Neural progenitor cell (in vitro differentiated cells): ENCODE data around the gene COG3. TPM values are rescaled to one million over a fixed set of nuclear protein-coding genes. Genes with fewer than 3 reads are reported as not detected.

Source experiments
- DNase-seq: peaks from one replicate; pipeline ENCODE4 v3.0.0-alpha.2; 2016; ENCODE audit warnings: low spot score
- H2AFZ ChIP-seq: fragments of 200-600 bp; sonication (generic); replicated peaks from 2 replicates; pipeline ENCODE4 v1.6.1; 2016; ENCODE audit warnings: antibody characterized with exemption
- H3F3A ChIP-seq: fragments of 200-600 bp; sonication (generic); 2 replicates; pipeline ENCODE4 v1.6.1; 2016; ENCODE audit warnings: antibody characterized with exemption, low read depth
- H3K27ac ChIP-seq: fragments of 200-600 bp; sonication (generic); 2 replicates; pipeline ENCODE4 v1.5.1; 2016; ENCODE audit warnings: mild to moderate bottlenecking
- H3K27me3 ChIP-seq: fragments of 200-600 bp; sonication (generic); 2 replicates; pipeline ENCODE4 v1.6.1; 2016; ENCODE audit warnings: mild to moderate bottlenecking, moderate library complexity
- H3K36me3 ChIP-seq: fragments of 200-600 bp; sonication (generic); 2 replicates; pipeline ENCODE4 v1.5.1; 2016
- H3K4me1 ChIP-seq: fragments of 200-600 bp; sonication (generic); 2 replicates; pipeline ENCODE4 v1.6.1; 2016; ENCODE audit warnings: mixed run types
- H3K4me2 ChIP-seq: fragments of 200-600 bp; sonication (generic); 2 replicates; pipeline ENCODE4 v1.6.1; 2016
- H3K4me3 ChIP-seq: fragments of 200-600 bp; sonication (generic); 2 replicates; pipeline ENCODE4 v1.5.1; 2016
- H3K79me2 ChIP-seq: fragments of 200-600 bp; sonication (generic); 2 replicates; pipeline ENCODE4 v1.6.1; 2016; ENCODE audit warnings: low read depth
- H3K9ac ChIP-seq: fragments of 200-600 bp; sonication (generic); 2 replicates; pipeline ENCODE4 v1.6.1; 2016
- H3K9me3 ChIP-seq: fragments of 200-600 bp; sonication (generic); 2 replicates; pipeline ENCODE4 v1.5.1; 2016; ENCODE audit warnings: low read depth
- H4K20me1 ChIP-seq: fragments of 200-600 bp; sonication (generic); 2 replicates; pipeline ENCODE4 v1.6.1; 2016; ENCODE audit warnings: low read depth
- H3K27ac Mint-ChIP-seq: 3 replicates; pipeline ENCODE4 v1.8.0; 2021; ENCODE audit warnings: mixed read lengths
- H3K27me3 Mint-ChIP-seq: 2 replicates; pipeline ENCODE4 v1.8.0; 2022; ENCODE audit warnings: low read depth, mild to moderate bottlenecking, inconsistent platforms, moderate library complexity, mixed read lengths; ENCODE audit not compliant: insufficient read depth
- H3K36me3 Mint-ChIP-seq: 3 replicates; pipeline ENCODE4 v1.8.0; 2021; ENCODE audit warnings: mixed read lengths
- H3K4me1 Mint-ChIP-seq: 3 replicates; pipeline ENCODE4 v1.8.0; 2021; ENCODE audit warnings: mixed read lengths
- H3K4me3 Mint-ChIP-seq: 3 replicates; pipeline ENCODE4 v1.8.0; 2021; ENCODE audit warnings: mild to moderate bottlenecking, moderate library complexity, mixed read lengths
- H3K9me3 Mint-ChIP-seq: 3 replicates; pipeline ENCODE4 v1.8.0; 2020; ENCODE audit warnings: mixed read lengths
- EZH2 ChIP-seq: fragments of 200-600 bp; sonication (generic); IDR thresholded peaks from 2 replicates; pipeline ENCODE4 v1.6.1; 2017; ENCODE audit warnings: antibody characterized with exemption, mild to moderate bottlenecking, moderate library complexity
- EZH2phosphoT487 ChIP-seq: fragments of 200-600 bp; sonication (generic); IDR thresholded peaks from 2 replicates; pipeline ENCODE4 v1.6.1; 2017; ENCODE audit warnings: antibody characterized with exemption
- total RNA-seq: library from RNA; depleted of rRNA; stranded (reverse); fragments of >200 nt; gene quantifications from 2 replicates; pipeline ENCODE4 v1.2.3, GENCODE V29; 2015; ENCODE audit warnings: low replicate concordance
- TF ChIP-seq, protein P1 (sequence below): fragments of 200-600 bp; sonication (generic); IDR thresholded peaks from 2 replicates; pipeline ENCODE4 v1.5.1; 2017; ENCODE audit warnings: antibody characterized with exemption, mild to moderate bottlenecking

Gene COG3
- total RNA-seq, 1 donor from 2014 or later, result 36.0 TPM

DNA sequence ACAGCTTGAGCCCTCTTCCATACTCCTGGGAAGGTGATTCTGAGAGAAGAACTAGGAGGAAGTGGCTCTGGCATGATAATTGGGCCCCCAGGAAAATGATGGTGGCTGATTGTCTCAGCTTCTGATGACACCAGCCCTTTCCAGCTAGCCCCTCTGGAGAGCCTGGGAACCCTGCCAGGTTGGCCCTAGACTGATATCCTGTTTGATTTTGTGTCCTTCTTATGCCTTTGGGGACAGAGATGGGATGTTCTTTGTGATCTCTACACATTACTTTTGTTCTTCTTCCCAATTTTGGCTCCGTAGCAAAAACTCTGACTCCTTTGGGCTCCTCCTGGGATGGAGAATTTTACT lies 111.1 kb downstream of the COG3 start:
- Mint-ChIP-seq H3K4me1 (no peaks in the 10 kb centered on the region), H3K36me3 (no peaks in the 10 kb centered on the region), H3K27me3 (peaks cover 11% of the 10 kb centered on the region), H3K27ac (no peak overlapping the region), H3K9me3 (no peaks in the 10 kb centered on the region), H3K4me3 (no peak overlapping the region)
- no peaks in the 10 kb centered on the region for H3K4me1 ChIP-seq
- no peak overlapping the region for H3K9ac ChIP-seq
- H3K9me3 ChIP-seq, result no peaks in the 10 kb centered on the region
- no peak overlapping the region for H3K27ac ChIP-seq
- H3K79me2 ChIP-seq, result no peaks in the 10 kb centered on the region
- no peaks in the 10 kb centered on the region for H4K20me1 ChIP-seq
- H2AFZ ChIP-seq, result no peak overlapping the region
- no peaks in the 10 kb centered on the region for H3K27me3 ChIP-seq
- no peak overlapping the region for H3K4me3 ChIP-seq
- H3F3A ChIP-seq, result no peaks in the 10 kb centered on the region
- H3K4me2 ChIP-seq, result no peak overlapping the region
- DNase-seq, result no peak
- no peaks in the 10 kb centered on the region for H3K36me3 ChIP-seq
- TF ChIP-seq, protein P1, sequence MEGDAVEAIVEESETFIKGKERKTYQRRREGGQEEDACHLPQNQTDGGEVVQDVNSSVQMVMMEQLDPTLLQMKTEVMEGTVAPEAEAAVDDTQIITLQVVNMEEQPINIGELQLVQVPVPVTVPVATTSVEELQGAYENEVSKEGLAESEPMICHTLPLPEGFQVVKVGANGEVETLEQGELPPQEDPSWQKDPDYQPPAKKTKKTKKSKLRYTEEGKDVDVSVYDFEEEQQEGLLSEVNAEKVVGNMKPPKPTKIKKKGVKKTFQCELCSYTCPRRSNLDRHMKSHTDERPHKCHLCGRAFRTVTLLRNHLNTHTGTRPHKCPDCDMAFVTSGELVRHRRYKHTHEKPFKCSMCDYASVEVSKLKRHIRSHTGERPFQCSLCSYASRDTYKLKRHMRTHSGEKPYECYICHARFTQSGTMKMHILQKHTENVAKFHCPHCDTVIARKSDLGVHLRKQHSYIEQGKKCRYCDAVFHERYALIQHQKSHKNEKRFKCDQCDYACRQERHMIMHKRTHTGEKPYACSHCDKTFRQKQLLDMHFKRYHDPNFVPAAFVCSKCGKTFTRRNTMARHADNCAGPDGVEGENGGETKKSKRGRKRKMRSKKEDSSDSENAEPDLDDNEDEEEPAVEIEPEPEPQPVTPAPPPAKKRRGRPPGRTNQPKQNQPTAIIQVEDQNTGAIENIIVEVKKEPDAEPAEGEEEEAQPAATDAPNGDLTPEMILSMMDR, result no peak
- TF ChIP-seq EZH2phosphoT487 (no peak), EZH2 (no peak)

DNA sequence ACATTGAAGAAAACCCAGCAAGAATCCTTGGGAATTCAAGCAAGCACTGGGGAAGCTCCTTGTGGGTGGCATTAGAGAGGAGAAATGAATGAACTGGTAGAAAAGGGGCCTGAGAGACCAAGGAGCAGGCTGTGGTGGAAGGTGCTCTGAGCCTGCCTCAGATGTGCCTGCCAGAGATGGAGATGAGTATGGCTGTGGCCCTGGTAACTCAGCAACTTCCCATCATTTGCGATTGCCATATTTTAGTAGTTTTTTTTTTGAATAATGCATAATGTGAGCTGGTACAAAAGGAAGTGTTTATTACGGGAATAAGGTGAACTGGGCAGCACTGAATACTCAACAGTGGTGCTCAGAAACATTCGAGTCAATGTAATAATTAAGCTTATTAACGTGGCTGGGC lies 111.7 kb downstream of the COG3 start:
- TF ChIP-seq EZH2, result no peak
- TF ChIP-seq EZH2phosphoT487, result no peak
- TF ChIP-seq, protein P1, result no peak
- H3K27ac ChIP-seq, result no peak overlapping the region
- H2AFZ ChIP-seq, result no peak overlapping the region
- no peaks in the 10 kb centered on the region for H3K4me1 Mint-ChIP-seq
- no peaks in the 10 kb centered on the region for H3F3A ChIP-seq
- no peaks in the 10 kb centered on the region for H3K4me1 ChIP-seq
- H3K36me3 Mint-ChIP-seq, result no peaks in the 10 kb centered on the region
- H3K4me2 ChIP-seq, result no peak overlapping the region
- H3K4me3 ChIP-seq, result no peak overlapping the region
- no peak overlapping the region for H3K9ac ChIP-seq
- H3K27me3 Mint-ChIP-seq, result peaks cover 8% of the 10 kb centered on the region
- H3K9me3 ChIP-seq, result no peaks in the 10 kb centered on the region
- no peaks in the 10 kb centered on the region for H3K27me3 ChIP-seq
- H3K9me3 Mint-ChIP-seq, result no peaks in the 10 kb centered on the region
- no peaks in the 10 kb centered on the region for H3K36me3 ChIP-seq
- H3K79me2 ChIP-seq, result no peaks in the 10 kb centered on the region
- H3K4me3 Mint-ChIP-seq, result no peak overlapping the region
- H4K20me1 ChIP-seq, result no peaks in the 10 kb centered on the region
- no peak overlapping the region for H3K27ac Mint-ChIP-seq
- no peak for DNase-seq

DNA sequence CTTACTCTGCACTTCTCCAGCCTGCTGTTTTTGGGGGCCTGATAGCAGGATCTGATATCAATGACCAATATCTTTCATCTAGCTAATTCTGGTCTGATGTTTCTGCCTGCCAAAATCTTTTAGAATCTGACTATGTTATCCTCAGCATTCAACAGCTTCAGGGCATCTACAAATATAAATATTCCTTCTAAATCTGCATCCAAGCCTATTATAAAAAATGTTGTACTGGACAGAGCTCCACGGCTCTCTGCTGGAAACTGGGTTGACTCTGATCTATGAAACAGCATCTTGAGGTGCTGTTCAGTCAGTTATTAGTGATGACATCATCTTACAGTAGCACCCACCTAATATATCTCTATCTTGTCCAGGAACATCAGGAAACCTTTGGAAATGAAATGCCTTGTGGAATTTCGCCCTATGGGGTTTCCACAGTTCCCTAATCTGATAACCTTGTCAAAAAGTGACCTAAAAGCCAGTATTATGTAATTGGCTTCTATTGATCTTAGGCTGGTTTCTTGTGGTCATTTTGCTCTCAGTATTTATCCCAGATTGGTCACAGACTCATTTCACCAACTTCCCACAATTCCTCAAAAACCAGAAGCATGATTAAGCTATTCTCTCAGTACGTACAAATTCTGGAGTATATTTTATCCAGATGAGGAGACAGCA lies 117.8 kb downstream of the COG3 start:
- no peak overlapping the region for H3K27ac ChIP-seq
- Mint-ChIP-seq H3K4me1 (peaks cover 4% of the 10 kb centered on the region), H3K9me3 (no peaks in the 10 kb centered on the region), H3K27me3 (peaks cover 3% of the 10 kb centered on the region), H3K4me3 (no peak overlapping the region), H3K27ac (no peak overlapping the region), H3K36me3 (no peaks in the 10 kb centered on the region)
- DNase-seq, result no peak
- H3K4me2 ChIP-seq, result no peak overlapping the region
- no peak overlapping the region for H3K4me3 ChIP-seq
- H3K36me3 ChIP-seq, result no peaks in the 10 kb centered on the region
- no peak overlapping the region for H3K9ac ChIP-seq
- no peaks in the 10 kb centered on the region for H3K9me3 ChIP-seq
- no peak overlapping the region for H2AFZ ChIP-seq
- no peaks in the 10 kb centered on the region for H3K4me1 ChIP-seq
- H3F3A ChIP-seq, result no peaks in the 10 kb centered on the region
- H4K20me1 ChIP-seq, result no peaks in the 10 kb centered on the region
- no peaks in the 10 kb centered on the region for H3K27me3 ChIP-seq
- no peaks in the 10 kb centered on the region for H3K79me2 ChIP-seq
- TF ChIP-seq EZH2, result no peak
- TF ChIP-seq, protein P1, result no peak
- TF ChIP-seq EZH2phosphoT487, result no peak
